Adrenal gland (tissue), 12 donors: ENCODE measurements around the gene COL4A1. TPM values are rescaled to one million over a fixed set of nuclear protein-coding genes. Genes with fewer than 3 reads are reported as not detected.
A peak's percentile ranks its signal among the peaks of the same experiment; 100 is the strongest.

Experiments
- DNase-seq, 7 donors: peaks; one replicate each; pipeline ENCODE4 v3.0.0-alpha.2; 2019 to 2020
- H3K27ac ChIP-seq, 5 donors: fragments of 200-600 bp; sonication (generic) in 4 of 5; 1 replicate in 3 of 5; 2 replicates in 2 of 5; pipeline versions ENCODE4 v1.5.1 to v1.8.0; 2016 to 2020; ENCODE audit warnings: mild to moderate bottlenecking in 1 of 5
- H3K27me3 ChIP-seq: fragments of 200-600 bp; 2 replicates; pipeline ENCODE4 v1.8.0; 2021
- H3K36me3 ChIP-seq, 2 donors: fragments of 200-600 bp; replicated peaks in 1 of 2; 1 replicate in 1 of 2; 2 replicates in 1 of 2; pipeline versions ENCODE4 v1.5.1 to v1.8.0; 2018 to 2022
- H3K4me1 ChIP-seq, 2 donors: fragments of 200-600 bp; replicated peaks in 1 of 2; 1 replicate in 1 of 2; 2 replicates in 1 of 2; pipeline versions ENCODE4 v1.5.1 to v1.8.0; 2018 to 2021
- H3K4me3 ChIP-seq, 4 donors: fragments of 200-600 bp; sonication (generic) in 3 of 4; one replicate each; pipeline ENCODE4 v1.5.1; 2016 to 2018
- H3K9me3 ChIP-seq, 3 donors: fragments of 200-600 bp; sonication (generic) in 1 of 3; replicated peaks in 1 of 3; 1 replicate in 2 of 3; 2 replicates in 1 of 3; pipeline versions ENCODE4 v1.5.1 to v1.8.0; 2016 to 2021
- POLR2A ChIP-seq, 2 donors: fragments of 450-650 bp; IDR thresholded peaks; one replicate each; pipeline ENCODE4 v1.6.1; 2017; ENCODE audit warnings: antibody characterized with exemption in 2 of 2, mild to moderate bottlenecking in 2 of 2, moderate library complexity in 1 of 2
- WGBS, 4 donors: extraction: QIAGEN DNeasy Blood & Tissue Kit in 2 of 4; methylation state at CpG; one replicate each; pipeline versions ENCODE4 v1.1.5 to v1.1.7; 2013 to 2017; 5-methylcytosine and 5-hydroxymethylcytosine counted together
- intact Hi-C, 2 donors: fragments of 100-400 bp; cut with DNase I; formaldehyde crosslinking; loops; one replicate each; pipeline versions ENCODE4 v1.14.1 to v1.15.0; 2022 to 2023
- polyA plus RNA-seq, 3 donors: library from polyadenylated mRNA; stranded (reverse); fragments of 200-250 nt in 2 of 3; fragments of 350-450 nt in 1 of 3; fragmentation: Illumina TruSeq in 1 of 3; extraction: RNeasy Lipid Tissue Mini Kit (QIAGEN cat#74804) in 1 of 3; gene quantifications; one replicate each; pipeline ENCODE4 v1.2.3, GENCODE V29; 2013 to 2014
- total RNA-seq, 9 donors: library from RNA; depleted of rRNA in 4 of 9; stranded (reverse); fragments of >200 nt in 4 of 9; fragments of 120-200 nt in 1 of 9; fragmentation: NEBNext Ultra II Directional in 1 of 9; extraction: Animal tissue kit (Norgen Biotek cat#: 25700) in 1 of 9; gene quantifications; one replicate each; pipeline versions ENCODE4 v1.1.0 to v1.2.4, GENCODE V29; 2013 to 2023
- TF ChIP-seq, protein P1 (sequence below), 6 experiments: fragments of 450-650 bp in 4 of 6; fragments of 200-600 bp in 2 of 6; sonication (generic) in 1 of 6; IDR thresholded peaks; 1 replicate in 5 of 6; 2 replicates in 1 of 6; pipeline versions ENCODE4 v1.5.1 to v1.8.0; 2016 to 2021; ENCODE audit warnings: antibody characterized with exemption in 6 of 6, mild to moderate bottlenecking in 2 of 6, moderate library complexity in 1 of 6
- donor health status: healthy with polysubstance abuse.
- donor health status: Bipolar disorder and iron deficiency.
- donor health status: DM: yes; HTN: yes; CAD: no.
- donor health status: DM: no; HTN: no; CAD: no.
- donor health status: DM: no; HTN: no; CAD: no.
- donor health status: DM: yes; HTN: yes; CAD: no.

COL4A1 gene
- total and polyA plus RNA-seq, 12 donors: 62.4 to 364 (median 183) TPM

GRCh38 chr13:110216398-110217041, 90.4 kb downstream of the COL4A1 start:
- Histone ChIP-seq H3K27ac (peak overlapping the region in 4 of 5 donors; percentile 27 to 77 (median 63)), H3K4me3 (no peak overlapping the region), H3K36me3 (peaks cover 0 to 19% of the 10 kb centered on the region in 2 donors), H3K9me3 (no peaks in the 10 kb centered on the region), H3K4me1 (peaks cover 0 to 21% of the 10 kb centered on the region in 2 donors), H3K27me3 (no peaks in the 10 kb centered on the region)
- 40 to 45% (median 41%) methylated on average over 10 of the region's 10 CpGs for WGBS, 4 donors
- peak; percentile 39 to 77 (median 59) for DNase-seq
- TF ChIP-seq, protein P1, sequence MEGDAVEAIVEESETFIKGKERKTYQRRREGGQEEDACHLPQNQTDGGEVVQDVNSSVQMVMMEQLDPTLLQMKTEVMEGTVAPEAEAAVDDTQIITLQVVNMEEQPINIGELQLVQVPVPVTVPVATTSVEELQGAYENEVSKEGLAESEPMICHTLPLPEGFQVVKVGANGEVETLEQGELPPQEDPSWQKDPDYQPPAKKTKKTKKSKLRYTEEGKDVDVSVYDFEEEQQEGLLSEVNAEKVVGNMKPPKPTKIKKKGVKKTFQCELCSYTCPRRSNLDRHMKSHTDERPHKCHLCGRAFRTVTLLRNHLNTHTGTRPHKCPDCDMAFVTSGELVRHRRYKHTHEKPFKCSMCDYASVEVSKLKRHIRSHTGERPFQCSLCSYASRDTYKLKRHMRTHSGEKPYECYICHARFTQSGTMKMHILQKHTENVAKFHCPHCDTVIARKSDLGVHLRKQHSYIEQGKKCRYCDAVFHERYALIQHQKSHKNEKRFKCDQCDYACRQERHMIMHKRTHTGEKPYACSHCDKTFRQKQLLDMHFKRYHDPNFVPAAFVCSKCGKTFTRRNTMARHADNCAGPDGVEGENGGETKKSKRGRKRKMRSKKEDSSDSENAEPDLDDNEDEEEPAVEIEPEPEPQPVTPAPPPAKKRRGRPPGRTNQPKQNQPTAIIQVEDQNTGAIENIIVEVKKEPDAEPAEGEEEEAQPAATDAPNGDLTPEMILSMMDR (IDR thresholded peaks at IDR 0.05): no peak
- intact Hi-C loops: no loop called here

GRCh38 chr13:110216006-110216397, 91.0 kb downstream of the COL4A1 start:
- no peak for TF ChIP-seq POLR2A (IDR thresholded peaks at IDR 0.05)
- TF ChIP-seq, protein P1 (IDR thresholded peaks at IDR 0.05): no peak
- peaks cover 0 to 23% of the 10 kb centered on the region in 2 donors for H3K36me3 ChIP-seq
- peaks cover 0 to 21% of the 10 kb centered on the region in 2 donors for H3K4me1 ChIP-seq
- no peak overlapping the region for H3K4me3 ChIP-seq
- intact Hi-C loops: no loop called here
- H3K27ac ChIP-seq: peak overlapping the region in 4 of 5 donors; percentile 27 to 77 (median 63)
- DNase-seq: no peak
- H3K27me3 ChIP-seq: no peaks in the 10 kb centered on the region
- H3K9me3 ChIP-seq: no peaks in the 10 kb centered on the region
- 42 to 68% (median 55%) methylated on average over 3 to 4 of the region's 4 CpGs for WGBS, 4 donors

DNA sequence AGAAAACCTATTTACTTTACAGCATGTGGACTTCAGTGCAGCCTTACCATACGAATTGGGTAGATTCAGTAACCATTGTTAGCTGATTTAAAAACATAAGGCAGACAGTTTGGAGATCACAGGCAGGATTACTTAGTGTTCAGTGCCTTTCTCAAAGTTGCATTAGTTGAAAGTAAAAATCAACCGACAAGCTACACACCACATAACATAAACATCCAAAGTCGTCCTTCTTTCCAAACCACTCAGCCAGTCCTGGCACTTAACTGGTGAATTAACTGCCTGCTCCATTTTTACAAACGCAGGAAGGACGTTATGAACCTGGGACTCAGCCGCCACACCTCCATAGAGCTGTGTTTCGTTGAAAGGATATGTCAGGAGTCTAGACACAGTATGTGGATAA, 91.4 kb downstream of the COL4A1 start:
- H3K9me3 ChIP-seq: no peaks in the 10 kb centered on the region
- no peak for DNase-seq
- WGBS, 4 donors: 63 to 79% (median 70%) methylated on average over 7 of the region's 7 CpGs
- H3K27me3 ChIP-seq: no peaks in the 10 kb centered on the region
- TF ChIP-seq, protein P1 (IDR thresholded peaks at IDR 0.05): no peak
- TF ChIP-seq POLR2A (IDR thresholded peaks at IDR 0.05): no peak
- H3K4me3 ChIP-seq: no peak overlapping the region
- H3K36me3 ChIP-seq: peaks cover 0 to 25% of the 10 kb centered on the region in 2 donors
- peak overlapping the region in 4 of 5 donors; percentile 27 to 77 (median 63) for H3K27ac ChIP-seq
- peaks cover 0 to 21% of the 10 kb centered on the region in 2 donors for H3K4me1 ChIP-seq
- intact Hi-C loops: no loop called here

DNA sequence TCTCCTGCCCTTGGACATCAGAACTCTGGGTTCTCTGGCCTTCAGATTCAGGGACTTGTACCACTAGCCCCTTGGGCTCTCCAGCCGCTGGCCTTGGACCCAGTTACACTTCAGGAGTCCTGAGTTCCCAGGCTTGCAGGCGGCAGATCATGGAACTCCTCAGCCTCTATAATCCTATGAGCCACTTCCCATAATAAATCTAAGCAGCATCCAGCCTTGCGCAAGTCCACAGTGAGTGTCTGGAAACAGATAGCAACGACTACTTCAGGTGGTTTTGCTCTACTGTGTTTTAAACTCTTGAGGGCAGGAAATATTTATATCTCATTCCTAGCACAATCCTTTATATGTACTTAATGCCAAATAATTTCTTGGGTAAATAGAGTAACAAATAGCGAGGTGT, 92.3 kb downstream of the COL4A1 start:
- DNase-seq: no peak
- Histone ChIP-seq H3K4me1 (peaks cover 0 to 21% of the 10 kb centered on the region in 2 donors), H3K36me3 (peaks cover 0 to 33% of the 10 kb centered on the region in 2 donors), H3K4me3 (no peak overlapping the region), H3K27me3 (no peaks in the 10 kb centered on the region), H3K9me3 (no peaks in the 10 kb centered on the region), H3K27ac (peak overlapping the region in 1 of 5 donors; percentile 35)
- WGBS, 4 donors: 80 to 86% (median 83%) methylated on average over 5 of the region's 5 CpGs
- intact Hi-C loops: no loop called here
- TF ChIP-seq, protein P1 (IDR thresholded peaks at IDR 0.05): no peak
- no peak for TF ChIP-seq POLR2A (IDR thresholded peaks at IDR 0.05)
